NCI-H2107 treated with DMSO at 0.1 percent for 48 hours (cell line): ENCODE results near the gene ELMO3.
A peak's percentile ranks its signal among the peaks of the same experiment; 100 is the strongest.

ENCODE experiments used
- DNase-seq: peaks from one replicate; lab custom pipeline; 2025; ENCODE audit not compliant: unreplicated experiment; lab: John Stamatoyannopoulos, UW

Gene ELMO3

DNA sequence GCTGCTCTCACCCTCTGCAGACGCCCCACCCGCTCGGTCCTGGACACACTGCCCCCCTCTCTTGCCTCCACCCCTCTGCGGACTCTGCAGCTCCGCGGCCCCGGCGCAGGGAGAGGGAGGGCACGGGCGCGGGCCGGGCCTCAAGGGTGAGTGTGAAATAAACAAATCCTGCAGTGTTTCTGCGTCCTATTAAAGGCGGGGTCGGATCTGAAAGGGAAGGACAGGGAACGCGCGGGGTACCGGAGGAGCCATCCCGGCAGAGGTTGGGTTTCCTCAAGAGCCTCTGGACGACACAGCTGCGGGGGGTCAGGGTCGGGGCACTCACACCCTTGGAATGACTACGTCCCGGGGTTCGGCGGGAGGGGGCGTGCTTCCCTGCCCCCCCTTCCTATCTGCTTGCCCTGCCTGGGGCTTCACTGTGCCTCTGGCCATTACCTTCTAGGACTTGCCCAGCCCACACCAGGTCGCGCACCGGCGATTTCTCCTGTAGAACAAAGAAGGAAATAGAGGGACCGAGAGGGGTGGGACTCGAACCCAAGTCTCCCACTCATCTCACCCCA lies 34.9 kb upstream of the ELMO3 start:
- DNase-seq = no peak

DNA sequence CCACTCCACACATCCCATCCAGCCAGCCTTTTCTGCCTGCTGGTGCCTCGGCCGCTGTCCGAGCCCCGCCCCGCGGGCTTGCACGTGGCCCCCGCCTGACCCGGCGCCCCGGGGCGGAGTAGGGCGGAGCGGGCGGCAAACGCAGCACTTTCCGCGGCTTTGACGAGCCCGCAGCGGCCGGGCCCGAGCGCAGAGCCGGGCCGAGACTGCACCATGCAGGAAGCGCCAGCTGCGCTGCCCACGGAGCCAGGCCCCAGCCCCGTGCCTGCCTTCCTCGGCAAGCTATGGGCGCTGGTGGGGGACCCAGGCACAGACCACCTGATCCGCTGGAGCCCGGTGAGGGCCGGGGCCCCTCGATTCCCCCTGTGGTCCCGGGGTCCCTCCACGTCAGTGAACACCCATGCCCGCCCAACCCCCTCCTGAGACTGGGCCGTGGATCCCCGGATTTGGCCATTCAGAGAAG lies 34.3 kb upstream of the ELMO3 start, which contains the start of gene HSF4:
HSF4 (plus strand) TSS at position 147 of the 463 bp plus-strand sequence; CDS start at position 214, 67 bp downstream.
- no peak for DNase-seq

DNA sequence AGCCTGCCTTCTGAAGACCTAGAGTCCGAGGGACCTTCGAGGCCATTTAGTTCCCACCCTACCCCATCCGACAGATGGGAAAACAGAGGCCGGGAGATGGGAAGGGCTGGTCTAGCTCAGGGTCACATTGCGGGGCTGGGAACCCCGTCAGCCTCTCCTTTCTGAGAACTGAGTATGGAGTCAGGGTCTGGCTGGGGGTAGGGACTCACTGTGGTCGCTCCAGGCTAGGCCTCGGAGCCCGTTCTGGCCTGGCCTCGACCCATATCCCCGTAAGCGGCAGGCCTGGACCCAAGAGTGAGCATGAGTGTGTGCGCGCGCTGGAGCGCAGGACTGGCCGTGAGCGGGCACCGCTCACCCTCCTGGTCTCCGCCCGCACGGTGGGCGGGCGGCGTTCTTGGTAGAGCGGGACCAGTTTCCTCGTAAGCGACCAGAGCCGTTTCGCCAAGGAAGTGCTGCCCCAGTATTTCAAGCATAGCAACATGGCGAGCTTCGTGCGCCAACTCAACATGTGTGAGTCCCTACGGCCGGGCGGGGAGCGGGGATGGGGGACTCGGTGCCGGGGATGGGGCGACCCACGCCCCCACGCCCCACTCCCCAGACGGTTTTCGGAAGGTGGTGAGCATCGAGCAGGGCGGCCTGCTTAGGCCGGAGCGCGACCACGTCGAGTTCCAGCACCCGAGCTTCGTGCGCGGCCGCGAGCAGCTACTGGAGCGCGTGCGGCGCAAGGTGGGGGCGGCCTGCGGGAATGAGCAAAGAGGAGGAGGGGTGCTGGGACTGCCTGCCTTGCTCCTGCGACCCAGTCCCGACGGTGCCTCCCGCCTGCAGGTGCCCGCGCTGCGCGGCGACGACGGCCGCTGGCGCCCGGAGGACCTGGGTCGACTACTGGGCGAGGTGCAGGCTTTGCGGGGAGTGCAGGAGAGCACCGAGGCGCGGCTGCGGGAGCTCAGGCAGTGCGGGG lies 33.5 kb upstream of the ELMO3 start:
- no peak for DNase-seq

DNA sequence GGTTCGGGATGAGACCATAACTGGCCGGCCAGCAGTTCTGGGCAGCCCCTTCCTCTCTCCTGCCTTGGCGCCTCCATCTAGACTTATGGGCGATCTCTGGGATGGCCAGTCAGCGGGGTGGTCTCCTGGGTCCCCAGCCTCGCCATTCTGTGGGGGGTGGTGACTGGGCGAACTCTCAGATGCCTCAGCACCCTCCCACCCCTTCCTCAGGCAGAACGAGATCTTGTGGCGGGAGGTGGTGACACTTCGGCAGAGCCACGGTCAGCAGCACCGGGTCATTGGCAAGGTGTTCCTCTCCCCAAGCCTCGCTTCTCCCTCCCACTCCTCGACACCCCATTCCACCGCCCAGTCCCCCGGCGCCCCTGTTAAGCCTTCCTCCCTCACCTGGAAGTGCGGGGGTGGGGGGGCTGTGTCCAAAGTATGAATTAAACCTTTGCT lies 32.8 kb upstream of the ELMO3 start:
- DNase-seq = no peak

DNA sequence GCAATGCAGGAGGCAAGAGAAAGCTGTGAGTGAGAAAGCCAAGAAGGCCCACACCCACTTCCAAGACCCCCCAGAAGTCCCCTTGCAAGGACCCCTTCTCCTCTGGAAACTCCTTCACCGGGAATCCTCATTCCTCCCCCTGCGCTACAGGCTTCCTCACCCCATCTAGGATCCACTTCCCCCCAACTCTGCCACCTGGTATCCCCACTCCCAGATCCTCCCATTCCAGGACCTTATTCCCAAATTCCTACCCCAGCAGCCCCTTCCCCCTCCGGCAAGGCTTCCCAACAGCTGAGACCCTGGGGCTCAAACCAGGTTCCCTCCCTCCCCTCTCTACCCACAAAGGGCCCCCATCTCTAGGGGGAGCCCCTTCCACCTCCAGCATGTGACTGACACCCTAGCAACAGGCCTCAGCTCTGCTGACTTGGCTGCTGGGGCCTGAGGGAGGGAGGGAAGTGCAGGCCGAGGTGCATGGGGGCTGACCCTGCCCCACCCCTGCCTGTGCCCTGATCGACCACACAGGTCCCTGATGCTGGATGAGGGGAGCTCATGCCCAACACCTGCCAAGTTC lies 32.2 kb upstream of the ELMO3 start:
- DNase-seq = no peak

DNA sequence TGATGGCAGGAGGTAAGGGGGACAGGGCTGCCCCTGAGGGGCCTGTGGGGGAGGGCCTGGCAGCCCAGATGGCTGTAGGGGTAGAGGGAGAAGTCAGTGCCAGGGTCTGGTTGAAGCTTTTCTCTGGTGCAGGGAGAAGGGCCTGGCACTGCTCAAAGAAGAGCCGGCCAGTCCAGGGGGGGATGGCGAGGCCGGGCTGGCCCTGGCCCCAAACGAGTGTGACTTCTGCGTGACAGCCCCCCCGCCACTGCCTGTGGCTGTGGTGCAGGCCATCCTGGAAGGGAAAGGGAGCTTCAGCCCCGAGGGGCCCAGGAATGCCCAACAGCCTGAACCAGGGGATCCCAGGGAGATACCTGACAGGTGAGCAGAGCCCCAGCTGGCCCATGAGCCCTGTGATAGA lies 31.3 kb upstream of the ELMO3 start:
- no peak for DNase-seq

DNA sequence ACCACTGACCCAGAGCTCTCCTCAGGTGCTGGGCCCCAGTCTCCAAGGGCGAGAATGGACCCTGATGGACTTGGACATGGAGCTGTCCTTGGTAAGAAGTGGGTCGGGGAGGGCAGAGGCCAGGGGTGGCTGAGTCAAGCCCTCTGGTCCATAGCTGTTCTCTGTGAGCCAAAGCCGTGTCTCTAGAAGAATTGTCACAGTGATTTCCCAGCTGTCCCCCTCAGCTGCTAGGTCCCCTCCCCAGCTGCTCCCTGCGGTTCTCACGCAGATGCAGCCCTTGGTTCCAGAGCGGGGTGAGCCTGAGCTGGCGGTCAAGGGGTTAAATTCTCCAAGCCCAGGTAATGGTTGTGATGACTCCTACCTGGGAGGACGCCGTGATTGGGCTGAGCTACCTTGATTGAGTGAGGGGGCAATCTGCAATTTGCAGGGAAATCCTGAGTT lies 29.9 kb upstream of the ELMO3 start:
- no peak for DNase-seq

DNA sequence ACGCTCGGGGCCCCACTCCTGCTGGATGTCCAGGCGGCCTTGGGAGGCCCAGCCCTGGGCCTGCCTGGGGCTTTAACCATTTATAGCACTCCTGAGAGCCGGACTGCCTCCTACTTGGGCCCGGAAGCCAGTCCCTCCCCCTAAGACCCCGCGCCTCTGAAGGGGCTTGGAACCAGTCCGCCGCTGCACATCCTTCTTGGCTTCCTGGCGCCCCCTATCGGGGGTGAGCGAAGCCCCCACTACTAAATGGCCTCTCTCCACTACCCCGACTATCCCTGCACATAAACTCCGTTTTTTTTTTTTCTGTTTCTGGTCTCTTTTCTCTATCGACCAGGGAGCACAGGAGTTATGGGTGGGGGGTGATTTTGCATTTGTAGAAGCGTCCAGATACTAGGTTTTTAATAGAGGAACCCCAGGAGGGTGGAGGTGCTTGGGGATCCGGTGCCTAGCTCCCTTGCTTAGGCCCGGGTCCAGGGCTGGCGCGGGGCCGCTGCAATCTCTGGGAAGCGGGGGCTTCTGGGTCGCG lies 29.2 kb upstream of the ELMO3 start:
- no peak for DNase-seq

DNA sequence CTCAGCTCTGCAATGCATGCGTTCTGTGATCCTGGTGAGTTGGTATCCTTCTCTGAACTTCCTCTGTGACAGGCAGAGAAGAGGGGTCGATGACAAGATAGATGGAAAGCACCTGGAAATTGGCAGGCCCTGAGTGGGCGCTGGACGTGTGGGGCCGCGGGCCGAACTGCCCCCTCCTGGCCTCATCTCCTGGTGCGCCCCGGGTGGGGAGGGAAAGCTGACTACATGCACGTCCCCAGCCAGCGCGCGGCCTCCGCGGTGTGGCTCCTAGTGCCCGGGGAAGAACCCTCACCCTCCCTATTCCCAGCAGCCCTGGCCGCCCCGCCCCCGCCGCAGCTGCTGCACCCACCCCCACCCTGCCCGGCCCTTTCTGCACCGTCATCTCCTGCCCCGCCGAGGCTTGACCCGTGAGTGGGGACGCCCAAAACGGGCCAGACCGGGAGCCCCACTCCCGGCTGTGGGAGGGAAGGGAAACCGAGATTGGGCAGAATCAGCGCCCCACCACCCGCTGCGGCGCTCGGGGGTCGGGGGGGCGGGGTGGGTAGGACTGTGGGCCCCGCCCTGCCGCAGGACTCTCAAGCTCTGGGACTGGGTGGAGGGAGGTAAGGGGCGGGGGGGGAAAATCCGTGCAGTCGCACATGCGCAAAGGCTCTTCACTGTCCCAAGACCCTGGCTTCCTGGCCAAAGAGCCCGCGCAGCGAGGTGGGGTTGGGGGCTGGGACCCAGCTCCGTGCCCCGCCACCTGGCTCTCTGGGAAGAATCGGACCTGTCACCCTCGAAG lies 28.6 kb upstream of the ELMO3 start, which contains the start of gene NOL3:
NOL3 (plus strand) TSS at position 371 of the 781 bp plus-strand sequence.
- DNase-seq = peak; percentile 53

DNA sequence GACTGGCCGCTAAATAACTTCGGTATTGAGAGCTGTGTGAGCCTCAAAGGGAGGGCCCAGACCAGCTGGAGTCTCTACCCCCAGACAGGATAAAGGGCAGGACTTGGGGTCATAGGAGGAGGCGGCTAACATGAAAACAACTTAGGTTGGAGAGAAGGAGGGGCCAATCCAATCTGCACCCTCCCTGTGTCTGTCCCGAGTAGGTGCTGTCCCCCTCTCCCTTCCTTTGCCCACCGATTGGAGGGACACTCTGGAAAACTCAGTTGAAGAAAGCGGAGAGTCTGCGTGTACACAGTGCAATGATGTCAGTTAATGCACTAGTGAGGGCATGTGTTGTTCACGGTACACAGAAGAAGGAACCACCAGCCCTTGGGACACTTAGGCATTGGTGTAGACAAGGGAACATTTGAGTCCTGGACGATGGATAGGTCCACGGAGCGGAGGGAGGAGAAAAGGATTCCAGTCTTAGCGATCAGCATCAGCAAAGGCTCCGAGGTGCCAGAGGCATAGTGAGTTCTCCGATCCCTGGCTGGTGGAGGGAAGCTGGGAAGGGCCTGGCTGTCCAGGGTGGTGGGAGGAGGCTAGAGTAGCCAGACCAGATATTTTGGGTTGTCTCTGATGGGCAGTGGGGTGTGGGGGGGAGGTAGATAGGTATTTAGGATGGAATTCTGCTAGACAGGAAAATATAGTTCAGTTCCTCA lies 27.8 kb upstream of the ELMO3 start:
- no peak for DNase-seq

DNA sequence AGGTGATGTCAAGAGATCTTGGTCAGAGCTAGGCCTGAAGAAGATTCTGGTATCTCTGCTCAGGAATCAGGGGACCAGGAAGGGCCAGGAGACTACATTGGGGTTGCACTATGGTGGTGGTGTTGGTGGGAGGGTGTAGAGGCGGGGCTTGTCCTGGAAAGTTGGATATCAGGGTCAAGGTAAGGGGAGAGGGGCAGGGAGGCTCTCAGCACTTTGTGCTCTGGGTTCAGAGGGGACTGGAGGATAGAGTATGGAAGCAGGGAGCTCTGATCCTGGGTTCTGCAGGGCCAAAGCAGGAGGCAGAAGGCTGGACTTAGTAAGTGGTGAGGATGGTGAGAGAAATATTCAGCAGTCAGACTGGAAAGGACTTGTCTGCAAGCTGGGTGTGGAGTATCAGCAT lies 25.6 kb upstream of the ELMO3 start:
- DNase-seq = no peak

DNA sequence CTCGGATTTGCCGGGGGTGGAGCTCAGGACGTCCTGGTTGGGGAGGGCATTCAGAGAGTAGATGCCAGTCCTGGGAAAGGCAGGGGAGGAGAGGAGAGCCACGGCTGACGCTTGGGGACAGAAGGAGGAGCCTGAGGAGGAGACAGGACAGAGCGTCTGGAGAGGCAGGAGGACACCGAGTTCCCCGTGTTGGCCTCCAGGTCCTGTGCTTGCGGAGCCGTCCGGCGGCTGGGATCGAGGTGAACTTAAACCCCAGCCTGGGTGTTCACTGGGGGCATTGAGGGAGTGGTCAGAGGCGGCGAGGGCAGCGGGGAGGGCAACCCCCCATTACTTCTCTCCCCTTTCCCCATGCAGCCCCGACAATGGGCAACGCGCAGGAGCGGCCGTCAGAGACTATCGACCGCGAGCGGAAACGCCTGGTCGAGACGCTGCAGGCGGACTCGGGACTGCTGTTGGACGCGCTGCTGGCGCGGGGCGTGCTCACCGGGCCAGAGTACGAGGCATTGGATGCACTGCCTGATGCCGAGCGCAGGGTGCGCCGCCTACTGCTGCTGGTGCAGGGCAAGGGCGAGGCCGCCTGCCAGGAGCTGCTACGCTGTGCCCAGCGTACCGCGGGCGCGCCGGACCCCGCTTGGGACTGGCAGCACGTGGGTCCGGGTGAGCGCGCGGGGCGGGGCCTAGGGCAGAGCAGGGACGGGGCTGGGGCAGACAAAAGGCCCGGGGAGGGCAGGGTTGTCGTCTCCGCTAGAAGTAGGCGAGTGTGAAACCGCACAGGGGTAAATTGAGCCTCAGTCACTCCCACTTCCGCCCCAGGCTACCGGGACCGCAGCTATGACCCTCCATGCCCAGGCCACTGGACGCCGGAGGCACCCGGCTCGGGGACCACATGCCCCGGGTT lies 24.9 kb upstream of the ELMO3 start:
- peak; percentile 62 for DNase-seq

DNA sequence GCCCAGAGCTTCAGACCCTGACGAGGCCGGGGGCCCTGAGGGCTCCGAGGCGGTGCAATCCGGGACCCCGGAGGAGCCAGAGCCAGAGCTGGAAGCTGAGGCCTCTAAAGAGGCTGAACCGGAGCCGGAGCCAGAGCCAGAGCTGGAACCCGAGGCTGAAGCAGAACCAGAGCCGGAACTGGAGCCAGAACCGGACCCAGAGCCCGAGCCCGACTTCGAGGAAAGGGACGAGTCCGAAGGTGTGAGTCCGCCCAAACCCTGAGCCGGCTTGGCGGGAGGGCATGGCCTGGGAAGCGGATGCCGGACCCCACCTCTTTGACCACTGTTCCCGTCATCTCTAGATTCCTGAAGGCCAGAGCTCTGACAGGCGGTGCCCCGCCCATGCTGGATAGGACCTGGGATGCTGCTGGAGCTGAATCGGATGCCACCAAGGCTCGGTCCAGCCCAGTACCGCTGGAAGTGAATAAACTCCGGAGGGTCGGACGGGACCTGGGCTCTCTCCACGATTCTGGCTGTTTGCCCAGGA lies 24.2 kb upstream of the ELMO3 start:
- DNase-seq = no peak

DNA sequence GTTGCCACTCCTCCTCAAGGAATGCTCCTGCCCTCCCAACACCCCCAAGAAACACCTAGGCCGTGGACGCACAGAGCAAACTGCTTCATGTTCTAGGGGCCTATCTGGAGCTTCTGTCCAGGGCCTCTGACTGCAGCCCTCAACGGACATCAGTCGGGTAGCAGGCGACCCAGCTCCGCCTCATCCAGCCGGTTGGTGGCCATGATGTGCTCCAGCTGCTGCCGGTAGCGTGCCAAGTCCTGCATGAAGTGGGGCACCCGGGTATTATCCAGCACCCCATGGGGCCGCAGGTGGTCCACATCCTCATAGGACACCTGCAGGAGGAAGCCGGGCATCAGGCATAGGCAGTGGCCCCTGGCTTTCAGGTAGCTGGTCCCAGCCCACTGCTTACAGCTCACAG lies 22.3 kb upstream of the ELMO3 start:
- peak; percentile 12 for DNase-seq

DNA sequence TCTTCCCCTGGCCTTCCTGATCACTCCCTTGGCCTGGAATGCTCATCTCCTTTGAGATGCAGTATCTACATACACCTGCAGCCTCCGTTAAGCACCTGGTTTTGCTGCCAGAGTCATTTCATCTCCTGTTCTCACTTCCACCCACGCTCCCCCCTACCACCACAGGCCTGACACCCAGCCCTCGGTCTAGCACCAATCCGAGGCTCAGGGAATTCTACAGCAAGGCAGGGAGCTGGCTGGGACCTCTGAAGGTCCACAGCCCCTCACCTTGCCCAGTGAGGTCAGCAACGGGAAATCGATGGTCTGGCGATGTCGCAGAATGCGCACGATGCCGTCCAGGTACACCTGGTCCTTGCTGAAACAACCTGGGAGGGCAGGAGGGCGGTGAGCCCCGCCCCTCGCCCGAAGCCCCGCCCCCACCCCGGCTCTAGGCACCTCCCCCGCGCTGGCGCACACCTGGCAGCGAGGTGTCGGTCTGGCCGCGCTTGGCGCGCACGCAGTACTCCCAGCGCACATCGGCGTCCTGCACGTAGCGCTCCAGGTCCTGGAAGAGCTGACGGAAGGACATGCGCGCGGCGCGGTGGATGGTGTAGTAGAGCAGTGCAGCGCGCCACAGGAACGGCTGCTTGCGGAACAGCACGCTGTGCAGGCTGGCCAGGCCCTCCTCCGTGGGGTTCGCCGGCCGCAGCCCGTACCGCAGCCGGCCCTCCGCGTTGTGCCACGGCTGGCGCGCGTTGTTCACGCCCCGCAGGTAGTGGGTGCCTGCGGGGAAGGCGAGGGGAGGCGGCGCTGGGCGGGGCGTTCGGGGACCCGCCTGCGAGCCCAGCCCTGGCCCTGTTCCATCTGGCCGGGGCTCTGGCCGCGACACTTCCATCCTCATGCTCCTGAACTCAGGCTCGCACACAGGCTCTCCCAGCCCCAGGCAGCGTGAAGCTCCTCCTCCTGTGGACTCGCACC lies 20.9 kb upstream of the ELMO3 start:
- peak; percentile 58 for DNase-seq

DNA sequence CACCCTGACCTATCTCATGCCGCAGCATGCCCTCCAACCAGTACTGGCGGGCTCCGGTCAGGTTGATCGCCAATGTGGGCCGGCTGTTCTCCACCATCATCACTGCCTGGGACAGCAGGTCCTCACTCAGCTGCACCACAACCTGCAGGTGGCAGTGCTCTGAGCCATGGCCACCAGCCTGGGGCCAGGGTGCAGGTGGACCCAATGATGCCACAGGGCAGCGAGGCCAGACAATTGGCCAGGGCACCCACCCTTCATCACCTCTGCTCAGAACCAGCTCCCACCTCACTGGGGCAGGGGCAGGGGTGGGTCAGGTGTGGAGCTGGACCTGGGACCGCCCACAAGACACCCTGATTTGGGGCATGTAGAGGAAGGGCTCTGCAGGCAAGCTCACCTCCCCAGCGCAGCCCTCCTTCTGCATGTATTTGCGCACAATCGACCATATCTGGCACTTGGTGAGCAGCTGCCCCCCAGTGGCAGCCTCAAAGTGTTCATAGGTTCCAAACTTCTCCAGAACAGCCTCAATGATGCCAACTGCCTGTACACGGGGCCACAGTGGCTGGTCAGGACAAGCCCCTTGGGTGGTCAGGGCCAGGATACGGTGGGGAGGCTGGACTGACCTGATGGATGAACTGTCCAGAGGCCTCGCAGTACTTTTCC lies 19.4 kb upstream of the ELMO3 start:
- DNase-seq = no peak

DNA sequence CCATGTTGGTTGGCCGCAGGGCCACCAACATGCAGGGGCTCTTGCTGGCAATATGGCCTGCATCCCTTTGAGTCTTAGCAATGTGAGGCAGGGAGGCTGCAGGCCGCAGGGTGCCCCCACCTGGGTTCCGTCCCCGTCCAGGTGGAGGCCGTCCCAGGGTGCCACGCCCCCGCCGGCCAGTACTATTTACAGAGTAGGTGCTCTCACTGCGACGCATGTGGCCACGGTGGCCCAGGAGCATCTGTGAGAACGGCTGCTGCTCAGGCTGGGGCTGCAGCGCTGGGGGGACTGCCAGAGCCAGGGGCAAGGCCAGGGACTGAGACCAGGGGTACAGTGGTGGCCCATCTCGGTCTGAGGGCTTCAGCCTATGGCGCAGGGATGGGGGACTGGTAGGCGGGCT lies 18.8 kb upstream of the ELMO3 start:
- DNase-seq = no peak
